ENCODE data around the gene NDUFA7.
"Not testable (repeated sequence)": the region's sequence is repeated elsewhere in the genome, so short reads cannot be mapped to it uniquely, and the experiment has no call there.

The NDUFA7 gene

DNA sequence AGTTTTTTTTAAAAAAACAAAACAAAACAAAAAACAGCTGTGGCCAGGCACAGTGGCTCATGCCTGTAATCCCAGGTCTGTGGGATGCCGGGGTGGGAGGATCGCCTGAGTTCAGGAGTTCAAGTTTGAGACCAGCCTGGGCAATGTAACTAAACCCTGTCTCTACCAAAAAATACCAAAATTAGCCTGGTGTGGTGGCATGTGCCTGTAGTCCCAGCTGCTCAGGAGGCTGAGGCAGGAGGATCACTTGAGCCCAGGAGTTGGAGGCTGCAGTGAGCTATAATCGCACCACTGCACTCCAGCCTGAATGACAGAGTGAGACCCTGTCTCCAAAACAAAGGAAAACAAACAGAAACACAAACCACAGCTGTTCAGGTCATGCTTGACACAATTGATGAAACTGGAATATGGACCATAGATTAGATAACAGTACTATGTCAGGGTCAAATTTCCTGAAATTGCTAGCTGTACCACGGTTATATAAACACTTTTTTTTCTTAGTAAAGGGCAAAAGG is 35.9 kb upstream of the NDUFA7 start:
- no peak overlapping the region for H3K4me3 ChIP-seq (ENCODE audit: low read length)

DNA sequence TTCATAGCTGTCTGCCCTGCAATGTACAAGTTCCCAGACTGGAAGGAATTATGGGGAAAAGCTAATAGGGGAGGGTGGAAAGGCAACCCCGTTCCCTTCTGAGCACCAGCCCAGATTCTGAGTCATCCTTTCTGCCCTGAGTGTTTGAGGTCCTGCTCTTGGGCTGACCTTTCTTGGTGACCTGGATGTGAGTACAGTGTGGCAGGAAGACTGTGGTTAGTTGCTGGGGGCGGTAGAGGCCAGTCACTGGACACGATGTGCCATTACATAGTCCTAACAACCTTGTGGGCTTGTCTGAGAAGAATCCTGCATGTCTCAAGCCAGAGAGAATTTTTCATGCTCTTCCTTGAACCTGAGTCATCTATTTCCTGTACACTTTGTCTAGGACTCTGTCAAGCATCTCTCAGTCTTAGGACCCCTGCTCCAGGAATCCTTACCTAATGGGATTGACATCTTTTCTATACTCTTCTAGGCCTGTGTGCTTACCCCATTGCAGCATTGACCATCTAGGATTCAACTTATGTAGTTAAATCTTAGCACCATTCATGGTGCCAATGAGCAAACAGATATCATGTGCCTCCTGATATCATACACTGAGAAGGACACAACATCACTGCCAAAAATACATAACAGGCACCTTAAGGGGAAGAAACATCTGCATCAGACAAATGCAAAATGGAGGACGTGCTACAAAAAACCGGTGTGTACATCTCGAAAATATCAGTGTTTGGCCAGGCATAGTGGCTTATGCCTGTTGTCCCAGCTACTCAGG is 34.6 kb upstream of the NDUFA7 start:
- H3K4me2 ChIP-seq (ENCODE audit: low read depth, low read length): no peak overlapping the region
- no peak for DNase-seq

More for the DNA sequence above, 35.9 kb upstream of the NDUFA7 start:
- H2AFZ ChIP-seq (ENCODE audit: low read length): no peak overlapping the region
- TF ChIP-seq EZH2phosphoT487 (IDR thresholded peaks at IDR 0.05; ENCODE audit: low read length) (no peak), EZH2 (optimal IDR thresholded peaks at IDR 0.05; ENCODE audit: low read depth, low read length) (no peak)
- TF ChIP-seq, protein P1, sequence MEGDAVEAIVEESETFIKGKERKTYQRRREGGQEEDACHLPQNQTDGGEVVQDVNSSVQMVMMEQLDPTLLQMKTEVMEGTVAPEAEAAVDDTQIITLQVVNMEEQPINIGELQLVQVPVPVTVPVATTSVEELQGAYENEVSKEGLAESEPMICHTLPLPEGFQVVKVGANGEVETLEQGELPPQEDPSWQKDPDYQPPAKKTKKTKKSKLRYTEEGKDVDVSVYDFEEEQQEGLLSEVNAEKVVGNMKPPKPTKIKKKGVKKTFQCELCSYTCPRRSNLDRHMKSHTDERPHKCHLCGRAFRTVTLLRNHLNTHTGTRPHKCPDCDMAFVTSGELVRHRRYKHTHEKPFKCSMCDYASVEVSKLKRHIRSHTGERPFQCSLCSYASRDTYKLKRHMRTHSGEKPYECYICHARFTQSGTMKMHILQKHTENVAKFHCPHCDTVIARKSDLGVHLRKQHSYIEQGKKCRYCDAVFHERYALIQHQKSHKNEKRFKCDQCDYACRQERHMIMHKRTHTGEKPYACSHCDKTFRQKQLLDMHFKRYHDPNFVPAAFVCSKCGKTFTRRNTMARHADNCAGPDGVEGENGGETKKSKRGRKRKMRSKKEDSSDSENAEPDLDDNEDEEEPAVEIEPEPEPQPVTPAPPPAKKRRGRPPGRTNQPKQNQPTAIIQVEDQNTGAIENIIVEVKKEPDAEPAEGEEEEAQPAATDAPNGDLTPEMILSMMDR (IDR thresholded peaks at IDR 0.05; ENCODE audit: low read length): no peak
- no peaks in the 10 kb centered on the region for H3K9me3 ChIP-seq (replicated peaks; ENCODE audit: insufficient read depth, low read length)
- no peak for DNase-seq
- no peak overlapping the region for H3K27ac ChIP-seq (ENCODE audit: low read length)
- H3K4me2 ChIP-seq (ENCODE audit: low read depth, low read length): no peak overlapping the region
- H4K20me1 ChIP-seq (ENCODE audit: insufficient read depth, low read length): no peaks in the 10 kb centered on the region
- H3K4me1 ChIP-seq (ENCODE audit: low read length): peaks cover 5% of the 10 kb centered on the region
- peaks cover 19% of the 10 kb centered on the region for H3K27me3 ChIP-seq (replicated peaks; ENCODE audit: insufficient read depth, low read length)
- no peaks in the 10 kb centered on the region for H3K79me2 ChIP-seq (ENCODE audit: low read length)
- H3F3A ChIP-seq (ENCODE audit: insufficient read depth, low read length): no peaks in the 10 kb centered on the region
- H3K9me2 ChIP-seq (replicated peaks; ENCODE audit: insufficient read depth, low read length): no peaks in the 10 kb centered on the region
- no peak overlapping the region for H3K9ac ChIP-seq (ENCODE audit: low read length)
- H3K36me3 ChIP-seq (replicated peaks; ENCODE audit: insufficient read depth, low read length): no peaks in the 10 kb centered on the region

DNA sequence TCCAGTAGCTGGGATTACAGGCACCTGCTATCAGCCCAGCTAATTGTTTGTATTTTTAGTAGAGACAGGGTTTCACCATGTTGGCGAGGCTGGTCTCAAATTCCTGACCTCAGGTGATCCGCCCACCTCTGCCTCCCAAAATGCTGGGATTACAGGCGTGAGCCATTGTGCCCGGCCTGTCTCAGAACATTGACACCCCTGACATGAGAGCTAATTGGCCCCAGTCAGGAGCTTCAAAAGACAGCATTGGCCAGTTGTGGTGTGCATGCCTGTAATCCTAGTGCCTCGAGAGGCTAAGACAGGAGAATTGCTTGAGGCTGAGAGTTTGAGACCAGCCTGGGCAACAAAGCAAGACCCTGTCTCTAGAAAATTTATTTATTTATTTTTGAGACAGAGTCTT is 31.7 kb upstream of the NDUFA7 start:
- H3K27ac ChIP-seq (ENCODE audit: low read length); H3K4me2 ChIP-seq (ENCODE audit: low read depth, low read length); H3K4me3 ChIP-seq (ENCODE audit: low read length); H3F3A ChIP-seq (ENCODE audit: insufficient read depth, low read length); H3K4me1 ChIP-seq (ENCODE audit: low read length); DNase-seq; H3K79me2 ChIP-seq (ENCODE audit: low read length); H2AFZ ChIP-seq (ENCODE audit: low read length); H3K9ac ChIP-seq (ENCODE audit: low read length); H4K20me1 ChIP-seq (ENCODE audit: insufficient read depth, low read length); H3K9me3 ChIP-seq (replicated peaks; ENCODE audit: insufficient read depth, low read length); H3K9me2 ChIP-seq (replicated peaks; ENCODE audit: insufficient read depth, low read length); H3K36me3 ChIP-seq (replicated peaks; ENCODE audit: insufficient read depth, low read length): not testable (repeated sequence)
- H3K27me3 ChIP-seq (replicated peaks; ENCODE audit: insufficient read depth, low read length): peaks cover 33% of the 10 kb centered on the region

More for the DNA sequence above, 34.6 kb upstream of the NDUFA7 start:
- Histone ChIP-seq H3F3A (ENCODE audit: insufficient read depth, low read length) (no peaks in the 10 kb centered on the region), H3K27ac (ENCODE audit: low read length) (no peak overlapping the region), H2AFZ (ENCODE audit: low read length) (no peak overlapping the region), H3K27me3 (replicated peaks; ENCODE audit: insufficient read depth, low read length) (peaks cover 28% of the 10 kb centered on the region), H3K9me2 (replicated peaks; ENCODE audit: insufficient read depth, low read length) (no peaks in the 10 kb centered on the region), H4K20me1 (ENCODE audit: insufficient read depth, low read length) (no peaks in the 10 kb centered on the region), H3K4me3 (ENCODE audit: low read length) (no peak overlapping the region), H3K36me3 (replicated peaks; ENCODE audit: insufficient read depth, low read length) (no peaks in the 10 kb centered on the region), H3K9me3 (replicated peaks; ENCODE audit: insufficient read depth, low read length) (no peaks in the 10 kb centered on the region), H3K9ac (ENCODE audit: low read length) (no peak overlapping the region), H3K4me1 (ENCODE audit: low read length) (no peaks in the 10 kb centered on the region), H3K79me2 (ENCODE audit: low read length) (no peaks in the 10 kb centered on the region)
- TF ChIP-seq EZH2 (optimal IDR thresholded peaks at IDR 0.05; ENCODE audit: low read depth, low read length): no peak
- TF ChIP-seq, protein P1 (IDR thresholded peaks at IDR 0.05; ENCODE audit: low read length): no peak
- no peak for TF ChIP-seq EZH2phosphoT487 (IDR thresholded peaks at IDR 0.05; ENCODE audit: low read length)
